ENCODE data around the gene INPP5J.
"Not testable (repeated sequence)": the region's sequence is repeated elsewhere in the genome, so short reads cannot be mapped to it uniquely, and the experiment has no call there.

INPP5J gene

GRCh38 chr22:31093086-31093850, 29.5 kb upstream of the INPP5J start:
- no peak for DNase-seq
- Mint-ChIP-seq H3K4me3 (no peak overlapping the region), H3K4me1 (peaks cover 9% of the 10 kb centered on the region in 2 donors), H3K9me3 (no peaks in the 10 kb centered on the region), H3K36me3 (peaks cover 0 to 4% of the 10 kb centered on the region in 2 donors), H3K27ac (no peak overlapping the region), H3K27me3 (no peaks in the 10 kb centered on the region)
- no peak for ATAC-seq (replicated peaks)

DNA sequence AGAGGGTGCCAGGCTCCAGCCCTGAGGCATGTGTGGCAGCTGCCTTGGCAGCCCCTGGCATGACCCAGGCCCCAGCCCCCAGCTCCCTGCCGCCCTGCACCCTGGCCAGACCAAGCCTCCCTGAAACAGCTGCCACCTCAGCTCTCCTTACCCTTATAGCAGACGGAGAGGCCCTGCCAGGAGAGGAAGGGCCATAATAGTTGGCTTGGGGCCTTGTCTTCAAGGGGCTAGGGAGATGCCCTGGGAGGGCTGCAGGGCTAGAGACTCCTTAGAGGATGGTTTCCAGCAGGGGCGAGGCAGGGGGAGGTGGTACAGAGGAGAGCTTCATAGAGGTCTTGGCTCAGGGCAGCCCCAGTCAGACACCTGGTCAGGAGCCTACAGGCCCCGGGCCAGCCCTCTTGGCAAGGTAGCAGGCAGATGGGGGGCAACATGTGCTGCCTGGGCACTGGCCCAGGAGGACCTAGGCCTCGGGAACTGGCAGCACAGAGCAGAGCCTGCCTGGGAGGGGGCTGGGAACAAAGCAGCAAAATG, 28.7 kb upstream of the INPP5J start:
- H3K36me3 Mint-ChIP-seq = peaks cover 0 to 4% of the 10 kb centered on the region in 2 donors
- no peaks in the 10 kb centered on the region for H3K27me3 Mint-ChIP-seq

DNA sequence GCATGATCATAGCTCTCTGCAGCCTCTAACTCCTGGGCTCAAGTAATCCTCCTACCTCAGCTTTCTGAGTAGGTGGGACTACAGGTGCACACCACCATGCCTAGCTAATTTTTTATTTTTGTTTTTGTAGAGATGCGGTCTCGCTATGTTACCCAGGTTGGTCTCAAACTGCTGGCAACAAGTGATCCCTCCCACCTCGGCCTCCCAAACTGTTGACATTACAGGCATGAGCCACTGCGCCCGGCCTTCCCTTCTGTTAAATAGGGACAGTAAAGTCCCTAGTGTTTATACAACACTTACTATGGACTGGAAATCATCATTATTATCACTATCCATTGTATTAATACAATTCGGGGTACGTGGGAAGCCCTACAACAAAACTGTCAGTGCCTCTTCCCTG, 28.0 kb upstream of the INPP5J start:
- peaks cover 1 to 2% of the 10 kb centered on the region in 2 donors for H3K4me1 Mint-ChIP-seq
- no peak overlapping the region for H3K27ac Mint-ChIP-seq
- H3K36me3 Mint-ChIP-seq = peaks cover 0 to 4% of the 10 kb centered on the region in 2 donors
- DNase-seq = no peak
- H3K27me3 Mint-ChIP-seq = no peaks in the 10 kb centered on the region
- H3K9me3 Mint-ChIP-seq = no peaks in the 10 kb centered on the region
- ATAC-seq (replicated peaks) = no peak
- H3K4me3 Mint-ChIP-seq = no peak overlapping the region

More for the DNA sequence above, 28.7 kb upstream of the INPP5J start:
- ATAC-seq (replicated peaks) (peak in 1 of 2 donors; percentile 20), DNase-seq (no peak)
- Mint-ChIP-seq H3K4me1 (peaks cover 8% of the 10 kb centered on the region in 2 donors), H3K4me3 (no peak overlapping the region), H3K9me3 (no peaks in the 10 kb centered on the region), H3K27ac (no peak overlapping the region)

DNA sequence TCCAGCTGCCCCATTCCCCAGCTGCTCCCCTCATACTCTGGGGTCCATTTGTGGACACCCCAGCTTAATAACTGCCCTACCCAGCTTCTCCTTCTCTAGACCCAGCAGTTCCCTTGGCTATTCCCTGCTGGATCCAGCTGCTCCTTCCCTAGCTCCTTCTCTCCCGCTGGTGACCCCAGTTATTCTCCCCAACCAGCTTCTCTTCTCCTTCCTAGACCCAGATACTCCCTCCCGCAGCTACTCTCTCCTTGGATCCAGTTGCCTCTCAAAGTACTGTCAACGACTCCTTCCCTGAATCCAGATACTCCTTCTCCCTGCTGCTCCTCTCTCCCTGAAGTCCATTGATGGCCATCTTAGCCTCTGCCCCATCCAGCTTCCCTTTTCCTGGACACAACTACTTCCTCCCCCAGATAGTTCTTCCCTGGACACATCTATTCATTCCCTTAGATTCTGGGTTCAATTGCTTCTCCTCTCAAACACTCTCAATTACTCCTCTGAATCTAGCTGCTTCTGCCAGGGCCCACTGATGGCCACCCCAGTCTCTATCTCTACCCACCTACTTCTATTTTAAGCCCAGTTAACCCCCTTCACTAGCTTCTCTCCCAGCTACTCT, 27.0 kb upstream of the INPP5J start:
- Mint-ChIP-seq H3K36me3 (peaks cover 2 to 4% of the 10 kb centered on the region in 2 donors), H3K4me3 (no peak overlapping the region), H3K27ac (no peak overlapping the region), H3K27me3 (no peaks in the 10 kb centered on the region), H3K9me3 (no peaks in the 10 kb centered on the region), H3K4me1 (peaks cover 0 to 1% of the 10 kb centered on the region in 2 donors)
- DNase-seq (no peak), ATAC-seq (replicated peaks) (no peak)

GRCh38 chr22:31096657-31097279, 26.0 kb upstream of the INPP5J start:
- H3K27ac Mint-ChIP-seq = no peak overlapping the region
- peaks cover 2 to 4% of the 10 kb centered on the region in 2 donors for H3K36me3 Mint-ChIP-seq
- no peaks in the 10 kb centered on the region for H3K9me3 Mint-ChIP-seq
- H3K4me3 Mint-ChIP-seq = no peak overlapping the region
- peaks cover 0 to 2% of the 10 kb centered on the region in 2 donors for H3K4me1 Mint-ChIP-seq
- ATAC-seq (replicated peaks) (no peak), DNase-seq (no peak)
- no peaks in the 10 kb centered on the region for H3K27me3 Mint-ChIP-seq

DNA sequence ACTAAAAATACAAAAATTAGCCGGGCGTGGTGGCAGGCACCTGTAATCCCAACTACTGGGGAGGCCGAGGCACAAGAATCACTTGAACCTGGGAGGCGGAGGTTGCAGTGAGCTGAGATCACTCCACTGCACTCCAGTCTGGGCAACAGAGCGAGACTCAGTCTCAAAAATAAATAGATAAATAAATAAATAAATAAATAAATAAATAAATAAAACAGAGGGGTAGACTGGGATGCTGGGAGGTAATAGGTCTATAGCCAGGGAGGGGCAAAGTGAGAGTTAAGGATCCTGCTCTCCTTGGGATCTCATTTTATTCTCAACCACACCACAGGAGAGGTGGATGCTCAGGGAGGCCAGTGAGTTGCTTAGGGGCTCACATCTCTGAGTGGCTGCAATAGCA, 25.2 kb upstream of the INPP5J start:
- not testable (repeated sequence) for H3K4me3 Mint-ChIP-seq; ATAC-seq (replicated peaks); H3K27me3 Mint-ChIP-seq; H3K4me1 Mint-ChIP-seq; H3K9me3 Mint-ChIP-seq; H3K27ac Mint-ChIP-seq; DNase-seq; H3K36me3 Mint-ChIP-seq

DNA sequence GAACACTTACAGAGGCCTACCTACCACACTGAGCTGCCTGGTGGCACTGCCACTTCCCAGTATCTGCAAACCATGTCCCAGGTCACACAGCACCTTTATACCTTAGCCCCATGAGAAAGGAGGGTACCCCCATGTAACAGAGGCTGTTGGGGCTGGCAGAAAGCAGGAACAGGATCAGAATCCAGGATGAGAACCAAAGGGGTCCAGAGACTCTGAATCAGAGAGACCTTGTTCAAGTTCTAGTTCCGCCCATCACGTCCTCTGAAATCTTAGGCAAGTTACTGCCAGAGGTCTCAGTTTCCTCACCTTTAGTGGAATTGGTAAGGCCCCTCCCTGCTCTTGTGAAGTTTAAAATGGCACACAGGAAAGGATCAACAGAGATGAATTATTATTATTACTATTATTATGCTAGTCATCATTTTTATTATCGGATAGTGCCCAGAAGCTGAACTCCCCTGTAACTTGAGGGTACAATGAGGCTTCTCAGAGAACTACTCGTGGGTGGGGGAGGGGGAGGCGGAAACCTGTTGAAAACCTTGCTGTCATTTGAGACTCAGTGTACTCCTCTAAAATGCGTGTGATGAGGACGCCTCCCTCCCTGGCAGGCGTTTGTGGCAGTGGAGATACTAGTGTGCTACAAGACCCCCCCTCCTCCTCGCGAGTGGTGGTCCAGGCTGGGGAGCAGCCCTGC, 24.7 kb upstream of the INPP5J start:
- Mint-ChIP-seq H3K9me3 (no peaks in the 10 kb centered on the region), H3K27me3 (no peaks in the 10 kb centered on the region), H3K4me1 (peaks cover 0 to 3% of the 10 kb centered on the region in 2 donors), H3K27ac (peak overlapping the region; percentile 38), H3K36me3 (peaks cover 2 to 4% of the 10 kb centered on the region in 2 donors), H3K4me3 (no peak overlapping the region)
- DNase-seq (no peak), ATAC-seq (replicated peaks) (no peak)

DNA sequence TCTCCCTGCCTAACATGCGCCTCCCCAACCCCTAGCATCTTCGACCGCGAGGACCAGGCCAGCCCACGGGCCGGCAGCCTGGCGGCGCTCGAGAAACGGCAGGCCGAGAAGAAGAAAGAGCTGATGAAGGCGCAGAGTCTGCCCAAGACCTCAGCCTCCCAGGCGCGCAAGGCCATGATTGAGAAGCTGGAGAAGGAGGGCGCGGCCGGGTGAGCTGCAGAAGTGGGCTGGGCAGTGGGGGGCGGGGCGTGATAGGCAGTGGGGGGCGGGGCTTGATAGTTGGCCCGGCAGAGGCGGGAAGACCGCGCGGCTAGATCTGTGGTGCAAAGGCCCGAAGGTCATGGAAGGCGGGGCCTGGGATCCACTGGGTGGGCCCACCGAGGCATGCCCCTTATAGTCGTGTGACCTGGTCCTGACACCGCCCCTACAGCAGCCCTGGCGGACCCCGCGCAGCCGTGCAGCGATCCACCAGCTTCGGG, 24.1 kb upstream of the INPP5J start:
- Mint-ChIP-seq H3K27ac (peak overlapping the region; percentile 38), H3K9me3 (no peaks in the 10 kb centered on the region), H3K27me3 (no peaks in the 10 kb centered on the region), H3K36me3 (peaks cover 2 to 4% of the 10 kb centered on the region in 2 donors), H3K4me1 (peaks cover 0 to 3% of the 10 kb centered on the region in 2 donors), H3K4me3 (no peak overlapping the region)
- ATAC-seq (replicated peaks) (no peak), DNase-seq (no peak)

DNA sequence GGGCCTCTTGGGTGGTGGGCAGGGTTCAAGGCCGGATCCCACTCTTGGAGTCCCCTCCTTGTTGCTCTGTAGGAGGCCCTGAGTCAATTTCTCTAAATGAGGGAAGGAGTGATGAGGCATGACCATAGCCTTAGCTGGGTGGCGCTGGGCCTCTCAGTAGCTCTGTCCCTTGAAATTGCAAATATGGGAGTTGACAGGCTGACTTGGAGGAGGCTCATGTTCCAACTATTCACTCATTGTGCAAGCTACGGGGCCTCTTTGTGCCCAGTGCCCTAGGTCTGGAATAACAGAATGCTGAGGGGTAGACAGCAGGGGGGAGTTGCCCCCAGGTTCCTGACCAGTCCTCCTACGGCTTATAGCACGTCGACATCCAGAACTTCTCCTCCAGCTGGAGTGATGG, 23.4 kb upstream of the INPP5J start:
- Mint-ChIP-seq H3K4me1 (peaks cover 0 to 3% of the 10 kb centered on the region in 2 donors), H3K27me3 (no peaks in the 10 kb centered on the region), H3K9me3 (no peaks in the 10 kb centered on the region), H3K36me3 (peaks cover 2 to 4% of the 10 kb centered on the region in 2 donors), H3K27ac (no peak overlapping the region), H3K4me3 (no peak overlapping the region)
- DNase-seq (no peak), ATAC-seq (replicated peaks) (no peak)

- ATAC-seq (replicated peaks) (no peak), DNase-seq (no peak)
- Mint-ChIP-seq H3K36me3 (peaks cover 2 to 4% of the 10 kb centered on the region in 2 donors), H3K4me3 (no peak overlapping the region), H3K4me1 (peaks cover 0 to 3% of the 10 kb centered on the region in 2 donors), H3K27me3 (no peaks in the 10 kb centered on the region), H3K27ac (peak overlapping the region; percentile 6), H3K9me3 (no peaks in the 10 kb centered on the region)
Measured at GRCh38 chr22:31099841-31100761, 22.7 kb upstream of the INPP5J start.

- peak overlapping the region; percentile 6 for H3K27ac Mint-ChIP-seq
Measured at GRCh38 chr22:31100762-31101525, 21.8 kb upstream of the INPP5J start.

DNA sequence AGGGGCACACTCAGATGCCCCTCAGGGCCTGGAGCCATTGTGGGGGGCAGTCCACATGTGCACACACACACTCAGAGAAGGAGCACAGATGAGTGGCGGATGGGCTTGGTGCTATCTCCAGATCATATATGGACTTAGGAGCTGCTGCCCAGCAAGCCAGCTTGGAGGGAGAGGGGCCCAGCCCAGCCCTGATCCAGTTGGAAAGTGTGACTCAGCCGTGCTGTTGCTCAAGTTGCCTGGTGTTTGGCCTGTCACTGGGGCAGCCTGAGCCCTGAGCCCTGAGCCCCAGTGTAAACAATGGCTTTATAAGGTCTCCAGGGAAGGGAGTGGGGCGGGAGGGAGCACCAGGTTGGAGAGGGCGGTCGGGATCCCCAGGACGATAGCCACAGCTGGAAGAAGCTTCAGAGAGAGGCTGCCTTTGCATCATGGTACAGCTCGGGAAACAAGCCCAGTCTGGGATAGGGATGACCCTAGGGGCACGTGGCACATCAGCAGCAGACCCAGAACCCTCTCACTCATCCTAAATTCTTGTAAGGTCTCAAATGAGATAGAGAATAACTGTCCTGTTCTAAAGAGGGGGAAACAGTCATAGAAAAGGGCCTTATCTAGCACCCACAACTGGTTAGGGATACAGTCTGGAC, 20.2 kb upstream of the INPP5J start:
- Mint-ChIP-seq H3K27me3 (no peaks in the 10 kb centered on the region), H3K27ac (peak overlapping the region; percentile 66), H3K4me1 (peaks cover 7 to 9% of the 10 kb centered on the region in 2 donors), H3K36me3 (peaks cover 0 to 2% of the 10 kb centered on the region in 2 donors), H3K9me3 (no peaks in the 10 kb centered on the region), H3K4me3 (no peak overlapping the region)
- ATAC-seq (replicated peaks) (no peak), DNase-seq (no peak)

More at GRCh38 chr22:31100762-31101525, 21.8 kb upstream of the INPP5J start:
- Mint-ChIP-seq H3K4me3 (no peak overlapping the region), H3K9me3 (no peaks in the 10 kb centered on the region), H3K36me3 (peaks cover 2 to 4% of the 10 kb centered on the region in 2 donors), H3K27me3 (no peaks in the 10 kb centered on the region), H3K4me1 (peaks cover 0 to 3% of the 10 kb centered on the region in 2 donors)
- no peak for DNase-seq
- no peak for ATAC-seq (replicated peaks)

Measured in stimulated activated naive B cell treated with anti-CD40 and anti-IgM and Interleukin-4, amounts not matched to agents 10 μg/mL and 1 μg/mL and 100 μg/mL, for 72 hours (primary cell).